Body of pancreas (tissue), 4 donors: ENCODE measurements around the gene SLC10A1.

ENCODE experiments used
- CTCF ChIP-seq, 7 experiments: fragments of 450-650 bp in 4 of 7; fragments of 200-600 bp in 3 of 7; sonication (generic) in 3 of 7; IDR thresholded peaks; one replicate each; pipeline ENCODE4 v1.5.1; 2016 to 2019; ENCODE audit warnings: antibody characterized with exemption in 7 of 7
- POLR2A ChIP-seq, 3 donors: fragments of 450-650 bp; IDR thresholded peaks; one replicate each; pipeline ENCODE4 v1.6.1; 2016; ENCODE audit warnings: antibody characterized with exemption in 3 of 3, mild to moderate bottlenecking in 2 of 3

- TF ChIP-seq CTCF (IDR thresholded peaks at IDR 0.05), result no peak
- no peak for TF ChIP-seq POLR2A (IDR thresholded peaks at IDR 0.05)
These were observed 25.9 kb downstream of the SLC10A1 start for GRCh38 chr14:69771136-69771535.
